Activated CD4-positive, alpha-beta T cell treated with anti-CD3 and anti-CD28 coated beads, Interleukin-2, amount 50 U/mL, for 24 hours (primary cell): ENCODE results near the gene SYNE1.
"Not testable (repeated sequence)": the region's sequence is repeated elsewhere in the genome, so short reads cannot be mapped to it uniquely, and the experiment has no call there.

Source experiments
- DNase-seq, 2 donors: peaks; one replicate each; pipeline ENCODE4 v3.0.0-alpha.2; 2020; ENCODE audit warnings: low read depth in 1 of 2, low spot score in 1 of 2

The SYNE1 gene

DNA sequence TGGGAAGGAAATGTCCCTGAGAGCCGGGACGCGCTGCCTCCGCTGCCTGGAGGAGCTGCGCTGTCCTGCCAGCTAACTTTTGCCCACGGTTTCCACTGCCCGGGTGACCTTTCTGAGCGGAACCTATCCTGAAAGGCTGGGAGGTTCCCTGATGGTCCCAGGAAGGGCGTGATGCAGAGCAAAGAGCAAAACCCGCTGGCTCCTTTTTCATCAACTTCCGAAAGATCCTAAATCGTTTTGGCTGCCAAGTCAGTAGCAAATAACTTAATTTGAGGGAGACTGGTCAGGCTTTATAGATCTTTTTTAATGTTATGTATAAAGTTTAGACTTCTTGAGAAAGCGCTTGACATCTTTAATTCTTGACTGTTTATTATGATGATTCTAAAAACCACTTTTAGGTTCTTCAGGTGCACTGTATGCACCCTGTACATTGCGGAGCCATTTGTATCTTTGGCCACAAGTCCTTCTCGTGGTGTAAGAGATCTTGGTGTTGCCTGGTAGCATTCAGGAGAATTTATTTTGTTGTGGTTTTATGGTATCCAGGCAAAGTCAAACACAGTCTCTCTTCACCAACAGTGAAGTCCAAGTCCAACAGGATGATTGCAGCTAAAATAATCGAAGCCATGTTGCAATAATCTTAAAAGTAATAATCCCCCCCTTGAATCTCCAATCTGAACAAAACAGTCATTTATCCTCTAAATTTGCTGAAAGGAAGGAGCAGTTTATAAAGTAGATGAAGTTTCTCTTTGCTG is at the start of gene SYNE1:
Gene SYNE1 (minus strand): TSS at position 67 of the 752 bp plus-strand sequence. CDS start 9,031 bp downstream, outside the sequence.
- no peak for DNase-seq

- no peak for DNase-seq
Observed at GRCh38 chr6:152685819-152686218, 48.7 kb upstream of the SYNE1 start.

DNA sequence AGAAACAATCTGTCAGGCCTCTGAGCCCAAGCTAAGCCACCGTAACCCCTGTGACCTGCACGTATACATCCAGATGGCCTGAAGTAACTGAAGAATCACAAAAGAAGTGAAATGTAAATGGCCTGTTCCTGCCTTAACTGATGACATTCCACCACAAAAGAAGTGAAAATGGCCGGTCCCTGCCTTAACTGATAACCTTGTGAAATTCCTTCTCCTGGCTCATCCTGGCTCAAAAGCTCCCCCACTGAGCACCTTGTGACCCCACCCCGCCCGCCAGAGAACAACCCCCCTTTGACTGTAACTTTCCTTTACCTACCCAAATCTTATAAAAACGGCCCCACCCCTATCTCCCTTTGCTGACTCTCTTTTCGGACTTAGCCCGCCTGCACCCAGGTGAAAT is 45.8 kb upstream of the SYNE1 start:
- not testable (repeated sequence) for DNase-seq

GRCh38 chr6:152682141-152682540 is 45.0 kb upstream of the SYNE1 start:
- no peak for DNase-seq

GRCh38 chr6:152680879-152681517 is 43.8 kb upstream of the SYNE1 start:
- DNase-seq = no peak

- DNase-seq = no peak
Observed at GRCh38 chr6:152680151-152680550, 43.0 kb upstream of the SYNE1 start.

DNA sequence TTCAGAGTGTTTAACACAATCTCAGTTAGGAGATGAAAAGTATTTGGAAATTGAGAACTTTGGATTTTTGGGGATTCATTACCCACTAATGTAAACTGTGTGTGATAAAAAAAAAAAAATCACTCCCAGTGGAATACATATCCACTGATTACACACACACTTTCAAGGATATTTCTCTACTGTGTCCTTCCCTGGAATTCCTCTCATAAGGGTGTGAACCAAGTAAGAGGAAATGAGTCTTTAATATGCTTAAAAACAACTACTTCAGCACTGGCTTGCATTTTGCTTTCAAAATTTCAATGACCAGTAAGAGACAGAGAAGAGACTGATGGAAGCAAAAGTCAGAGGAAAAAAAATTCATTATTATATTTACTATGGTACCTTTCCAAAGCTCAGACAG is 36.1 kb upstream of the SYNE1 start:
- no peak for DNase-seq

DNA sequence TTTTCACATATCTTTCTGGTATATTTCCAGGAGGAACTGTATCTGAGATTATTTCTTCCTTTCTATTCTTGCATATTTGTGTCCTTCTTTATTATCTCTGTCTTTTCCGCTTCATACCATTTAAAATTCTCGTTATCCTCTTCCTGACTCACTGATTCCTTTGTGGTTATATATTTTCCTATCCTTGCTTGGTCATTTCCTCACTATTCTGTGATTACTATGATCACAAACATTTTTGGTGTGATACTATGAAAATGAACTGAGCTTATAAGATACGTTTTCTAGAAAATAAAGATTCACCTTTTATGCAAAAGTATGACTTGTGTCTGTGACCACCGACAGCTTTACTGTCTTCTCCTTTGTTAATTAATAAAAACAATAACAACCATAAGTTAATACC is 34.0 kb upstream of the SYNE1 start:
- no peak for DNase-seq

DNA sequence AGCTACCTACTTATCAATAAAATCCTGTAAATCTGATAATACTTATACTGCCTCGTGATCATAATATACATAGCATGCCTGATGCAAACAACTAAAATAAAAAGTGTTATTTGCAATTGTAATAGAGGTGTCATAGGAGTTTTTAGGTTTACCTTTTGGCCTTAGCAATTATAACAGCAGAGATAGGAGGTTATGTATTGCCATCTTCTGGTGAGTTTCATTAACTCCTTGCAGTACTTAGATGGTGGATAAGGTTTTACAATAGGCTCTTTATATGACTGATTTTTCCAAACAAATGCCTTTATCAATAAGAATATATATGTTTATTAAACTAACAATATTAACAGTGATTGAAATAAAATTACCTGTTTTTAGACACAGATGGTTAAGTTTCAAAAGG is 32.7 kb upstream of the SYNE1 start:
- DNase-seq = no peak

GRCh38 chr6:152661776-152662175 is 24.6 kb upstream of the SYNE1 start:
- no peak for DNase-seq

GRCh38 chr6:152651986-152652385 is 14.8 kb upstream of the SYNE1 start:
- DNase-seq = no peak

- no peak for DNase-seq
Observed at GRCh38 chr6:152648105-152648504, 10.9 kb upstream of the SYNE1 start.

DNA sequence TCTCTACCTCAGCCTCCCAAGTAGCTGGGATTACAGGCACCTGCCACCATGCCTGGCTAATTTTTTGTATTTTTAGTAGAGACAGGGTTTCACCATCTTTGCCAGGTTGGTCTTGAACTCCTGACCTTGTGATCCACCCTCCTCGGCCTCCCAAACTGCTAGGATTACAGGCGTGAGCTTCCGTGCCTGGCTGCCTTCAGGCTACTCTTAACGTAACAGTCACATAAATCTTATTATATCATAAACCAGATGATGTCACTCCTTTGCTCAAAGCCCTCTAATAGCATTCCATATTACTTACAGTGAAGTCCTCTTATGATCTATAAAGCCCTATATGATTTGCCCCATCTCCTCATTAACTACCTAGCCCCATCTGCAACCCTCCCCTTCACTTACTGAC is 9.6 kb upstream of the SYNE1 start:
- DNase-seq = not testable (repeated sequence)

DNA sequence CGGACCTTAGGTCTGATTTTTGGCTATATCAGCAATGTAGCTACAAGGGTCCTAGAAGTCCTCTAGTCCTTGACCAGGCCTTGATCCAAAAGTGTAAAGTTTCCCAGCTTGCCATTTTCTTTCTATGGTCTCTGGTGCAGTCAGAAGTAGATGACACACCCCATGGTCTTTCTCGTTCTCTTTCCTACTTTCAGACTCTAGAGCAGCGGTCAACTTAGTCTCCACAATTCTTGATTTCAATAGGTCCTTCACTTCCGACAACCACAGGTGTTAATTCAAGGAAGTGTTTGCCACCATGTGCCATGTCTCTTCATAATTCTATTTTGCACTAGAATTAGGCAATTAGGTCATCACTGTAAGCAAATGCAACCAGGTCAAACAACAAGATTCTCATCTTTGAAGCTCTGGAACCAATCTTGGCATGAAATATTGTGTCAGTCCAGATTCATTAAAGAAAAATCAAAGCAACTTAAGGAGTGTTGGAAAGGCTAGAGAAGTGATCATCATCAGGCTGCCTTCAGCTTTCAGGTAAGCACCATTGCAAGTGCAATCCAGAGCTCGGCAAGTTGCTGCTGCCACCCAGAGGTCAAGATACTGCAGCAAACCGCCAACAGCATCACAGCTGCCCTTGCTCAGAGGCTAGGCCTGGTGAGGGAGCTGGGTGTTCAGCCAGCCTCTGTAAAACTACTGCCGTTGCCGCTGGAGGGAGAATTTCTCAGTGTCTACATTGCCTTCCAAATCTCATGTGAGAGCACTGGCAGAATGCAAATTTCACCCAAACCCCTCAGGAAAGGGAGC is 5.6 kb upstream of the SYNE1 start:
- DNase-seq = no peak

DNA sequence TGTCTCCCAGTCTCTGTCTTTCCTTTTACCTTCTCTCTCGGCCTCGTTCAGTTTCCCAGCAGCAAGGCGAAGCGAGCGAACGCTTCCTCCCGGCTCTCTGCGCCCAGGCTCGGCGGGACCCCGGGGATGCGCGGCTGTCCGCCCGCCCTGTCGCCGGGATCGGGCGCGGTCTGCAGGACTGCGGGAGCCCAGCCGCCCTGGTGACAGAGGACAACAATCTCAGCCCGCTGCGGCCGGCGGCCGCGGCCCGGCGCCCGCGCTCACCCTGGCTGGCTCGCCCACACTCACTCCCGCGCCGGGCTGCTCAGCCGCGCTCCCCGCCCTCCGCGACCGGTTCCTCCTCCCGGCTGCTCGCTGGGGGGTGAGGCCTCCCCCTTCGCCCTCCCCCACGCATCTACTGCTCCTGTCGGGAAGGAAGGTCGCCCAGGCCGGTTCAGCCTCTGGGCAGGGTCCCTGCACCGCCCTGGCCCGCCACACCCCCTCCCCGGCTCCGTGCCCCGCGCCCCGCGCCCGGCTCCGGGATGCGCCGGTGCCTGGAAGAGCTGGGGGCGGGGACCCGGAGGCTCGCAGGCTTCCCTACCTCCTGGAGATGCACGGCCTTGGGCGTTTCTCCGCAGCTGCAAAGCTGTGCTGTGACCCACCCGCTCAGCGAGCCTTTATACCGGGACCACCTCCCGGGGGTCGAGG is 410 bp downstream of the SYNE1 start:
- DNase-seq = no peak

- DNase-seq = no peak
Observed at GRCh38 chr6:152636021-152636608, 1.0 kb downstream of the SYNE1 start.

DNA sequence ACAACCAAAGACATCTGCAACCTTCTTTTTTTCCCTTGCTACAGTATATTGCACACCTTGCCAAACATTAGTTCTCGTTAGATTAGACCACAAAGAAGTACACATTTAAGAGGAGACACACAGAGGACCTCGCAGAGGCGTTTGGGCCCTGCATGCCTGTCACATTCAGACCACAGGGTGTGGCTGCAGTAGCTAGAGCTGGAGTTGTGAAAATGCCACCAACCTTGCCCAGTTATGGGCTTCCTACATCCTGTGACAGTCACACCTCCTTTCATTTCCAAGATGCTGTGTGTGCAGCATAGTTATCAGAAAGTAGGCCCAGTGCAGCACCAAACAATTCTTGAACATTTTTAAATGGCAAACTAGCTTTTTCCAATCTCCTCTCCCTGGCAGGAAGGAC is 2.4 kb downstream of the SYNE1 start:
- DNase-seq = no peak

DNA sequence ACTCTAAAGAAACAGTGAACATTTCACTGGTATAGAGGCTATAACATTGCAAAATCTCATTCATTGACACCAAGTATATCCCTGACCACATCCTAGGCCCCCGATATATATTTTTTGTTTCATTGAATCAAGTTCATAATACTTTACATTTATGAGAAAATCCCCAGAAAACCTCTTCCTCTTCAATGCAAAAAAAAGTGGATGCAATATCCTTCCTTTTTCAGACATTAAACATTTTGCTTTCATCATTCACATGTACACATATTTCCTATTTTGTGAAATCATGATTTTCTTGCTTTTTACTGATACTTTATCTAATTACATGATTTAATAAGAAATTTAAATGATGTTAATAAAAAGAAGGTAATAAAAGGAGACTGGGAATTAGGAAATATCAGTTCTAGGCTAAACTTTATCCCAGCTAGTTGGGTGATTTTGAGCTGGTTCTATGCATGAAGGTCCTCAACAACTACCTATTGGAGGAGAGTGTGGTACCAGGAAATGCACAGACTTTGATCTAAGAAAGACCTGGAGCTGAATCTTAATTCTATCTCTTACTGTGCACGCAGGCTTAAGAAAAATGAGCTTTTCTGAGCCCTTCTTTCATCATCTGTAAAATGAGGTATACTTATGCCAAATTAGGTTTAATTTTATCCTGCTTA is 4.9 kb downstream of the SYNE1 start:
- no peak for DNase-seq

DNA sequence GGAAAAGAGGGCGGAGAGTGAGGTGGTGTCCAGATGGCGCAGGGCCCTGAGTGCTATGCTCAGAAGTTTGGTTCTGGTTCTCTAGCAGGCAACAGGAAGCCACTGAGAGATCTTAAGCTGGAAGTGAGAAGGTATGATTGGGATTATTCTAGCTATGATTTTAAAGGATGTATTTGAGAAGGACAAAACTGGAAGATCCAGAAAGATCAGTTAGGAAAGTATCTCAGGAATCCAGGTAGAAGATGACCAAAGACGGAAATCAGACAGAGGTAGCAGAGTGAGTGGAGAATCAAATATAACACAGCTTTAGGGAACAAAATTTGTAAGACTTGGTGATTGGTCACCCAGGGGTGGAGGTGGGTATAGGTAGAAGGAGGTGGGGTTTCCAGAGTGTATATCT is 5.8 kb downstream of the SYNE1 start:
- DNase-seq = no peak

DNA sequence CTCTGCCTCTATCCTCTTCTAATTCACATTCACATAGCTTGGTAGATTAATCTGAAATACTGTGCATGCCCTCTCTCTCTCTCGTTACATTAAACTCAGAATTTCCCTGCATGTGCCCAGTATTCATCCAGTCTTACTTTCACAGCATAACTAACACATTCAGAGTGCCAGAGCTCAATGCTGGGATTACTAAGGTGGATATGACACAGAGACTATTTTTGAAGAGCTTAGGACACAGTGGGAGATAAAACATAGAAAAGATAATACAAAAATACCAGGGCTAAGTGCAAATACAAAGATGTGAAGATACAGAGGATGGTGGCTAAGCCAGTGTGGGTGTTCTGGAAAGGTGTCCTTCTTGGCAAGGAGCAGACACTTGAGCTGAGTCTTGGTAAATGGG is 6.3 kb downstream of the SYNE1 start:
- no peak for DNase-seq

GRCh38 chr6:152625213-152625612 is 11.9 kb downstream of the SYNE1 start:
- DNase-seq = no peak
